MG63 (cell line): ENCODE results near the gene NCKAP5L. TPM values are rescaled to one million over a fixed set of nuclear protein-coding genes. Genes with fewer than 3 reads are reported as not detected.

Source experiments
- DNase-seq: peaks from one replicate; pipeline ENCODE4 v3.0.0-alpha.2; 2020
- H3K27me3 ChIP-seq: fragments of 250-450 bp; sonication (Bioruptor Pico); 2 replicates; pipeline ENCODE4 v1.5.1; 2020; ENCODE audit warnings: mild to moderate bottlenecking, moderate library complexity
- H3K36me3 ChIP-seq: fragments of 250-450 bp; sonication (Bioruptor Pico); 2 replicates; pipeline ENCODE4 v1.5.1; 2020; ENCODE audit warnings: mild to moderate bottlenecking, moderate library complexity
- H3K4me3 ChIP-seq: fragments of 250-450 bp; sonication (Bioruptor Pico); 2 replicates; pipeline ENCODE4 v1.5.1; 2020; ENCODE audit warnings: mild to moderate bottlenecking, moderate library complexity
- H3K9me3 ChIP-seq: fragments of 250-450 bp; sonication (Bioruptor Pico); 2 replicates; pipeline ENCODE4 v1.5.1; 2020; ENCODE audit warnings: mild to moderate bottlenecking, moderate library complexity
- total RNA-seq: library from RNA; depleted of rRNA; stranded (reverse); fragments of >200 nt; shearing (Covaris generic); gene quantifications from 2 replicates; pipeline ENCODE4 v1.2.3, GENCODE V29; 2014; ENCODE audit warnings: low replicate concordance

NCKAP5L gene
- total RNA-seq, 1 experiment from 2014 or later, result 8.8 TPM

- H3K27me3 ChIP-seq, result no peaks in the 10 kb centered on the region
- no peak overlapping the region for H3K4me3 ChIP-seq
- no peaks in the 10 kb centered on the region for H3K9me3 ChIP-seq
- H3K36me3 ChIP-seq, result peaks cover 6% of the 10 kb centered on the region
- no peak for DNase-seq
Measured at GRCh38 chr12:49811961-49812401, 16.2 kb downstream of the NCKAP5L start.

- H3K9me3 ChIP-seq, result no peaks in the 10 kb centered on the region
- no peak for DNase-seq
- H3K4me3 ChIP-seq, result no peak overlapping the region
- no peaks in the 10 kb centered on the region for H3K27me3 ChIP-seq
- peaks cover 6% of the 10 kb centered on the region for H3K36me3 ChIP-seq
Measured at GRCh38 chr12:49811136-49811535, 17.1 kb downstream of the NCKAP5L start.

- H3K27me3 ChIP-seq, result no peaks in the 10 kb centered on the region
- H3K4me3 ChIP-seq, result no peak overlapping the region
- DNase-seq, result no peak
- H3K9me3 ChIP-seq, result no peaks in the 10 kb centered on the region
- peaks cover 5% of the 10 kb centered on the region for H3K36me3 ChIP-seq
Measured at GRCh38 chr12:49809906-49810389, 18.3 kb downstream of the NCKAP5L start.

- Histone ChIP-seq H3K36me3 (0 out of 2 replicates have a peak, but pooled peaks cover under 1% of the 10 kb centered on the region), H3K27me3 (no peaks in the 10 kb centered on the region), H3K9me3 (no peaks in the 10 kb centered on the region), H3K4me3 (no peak overlapping the region)
- DNase-seq, result no peak
Measured at GRCh38 chr12:49809381-49809905, 18.8 kb downstream of the NCKAP5L start.

GRCh38 chr12:49808686-49809380, 19.4 kb downstream of the NCKAP5L start:
- H3K4me3 ChIP-seq, result no peak overlapping the region
- DNase-seq, result no peak
- no peaks in the 10 kb centered on the region for H3K9me3 ChIP-seq
- H3K36me3 ChIP-seq, result no peaks in the 10 kb centered on the region; the same call in 1 of the 2 replicates
- H3K27me3 ChIP-seq, result no peaks in the 10 kb centered on the region

- Histone ChIP-seq H3K36me3 (no peaks in the 10 kb centered on the region; the same call in 1 of the 2 replicates), H3K27me3 (no peaks in the 10 kb centered on the region), H3K9me3 (no peaks in the 10 kb centered on the region), H3K4me3 (no peak overlapping the region)
- DNase-seq, result no peak
Measured at GRCh38 chr12:49807991-49808580, 20.1 kb downstream of the NCKAP5L start.

- no peaks in the 10 kb centered on the region; the same call in 1 of the 2 replicates for H3K36me3 ChIP-seq
- no peaks in the 10 kb centered on the region for H3K27me3 ChIP-seq
Measured at GRCh38 chr12:49806877-49807276, 21.3 kb downstream of the NCKAP5L start.

GRCh38 chr12:49806321-49806813, 21.8 kb downstream of the NCKAP5L start:
- no peaks in the 10 kb centered on the region for H3K9me3 ChIP-seq
- no peaks in the 10 kb centered on the region for H3K27me3 ChIP-seq
- no peaks in the 10 kb centered on the region; the same call in 1 of the 2 replicates for H3K36me3 ChIP-seq
- H3K4me3 ChIP-seq, result no peak overlapping the region
- no peak for DNase-seq

More at GRCh38 chr12:49806877-49807276, 21.3 kb downstream of the NCKAP5L start:
- Histone ChIP-seq H3K9me3 (no peaks in the 10 kb centered on the region), H3K4me3 (no peak overlapping the region)
- DNase-seq, result no peak

GRCh38 chr12:49805409-49805808, 22.8 kb downstream of the NCKAP5L start:
- Histone ChIP-seq H3K4me3 (no peak overlapping the region), H3K36me3 (no peaks in the 10 kb centered on the region; the same call in 1 of the 2 replicates), H3K27me3 (no peaks in the 10 kb centered on the region), H3K9me3 (no peaks in the 10 kb centered on the region)
- DNase-seq, result no peak

GRCh38 chr12:49804821-49805220, 23.4 kb downstream of the NCKAP5L start:
- no peak for DNase-seq
- no peaks in the 10 kb centered on the region; the same call in 1 of the 2 replicates for H3K36me3 ChIP-seq
- no peaks in the 10 kb centered on the region for H3K27me3 ChIP-seq
- no peaks in the 10 kb centered on the region for H3K9me3 ChIP-seq
- no peak overlapping the region for H3K4me3 ChIP-seq

- Histone ChIP-seq H3K4me3 (no peak overlapping the region), H3K36me3 (no peaks in the 10 kb centered on the region; the same call in 1 of the 2 replicates), H3K9me3 (no peaks in the 10 kb centered on the region), H3K27me3 (no peaks in the 10 kb centered on the region)
- DNase-seq, result no peak
Measured at GRCh38 chr12:49803693-49804450, 24.3 kb downstream of the NCKAP5L start.

- peaks cover 3% of the 10 kb centered on the region; the same call in 1 of the 2 replicates for H3K36me3 ChIP-seq
- no peaks in the 10 kb centered on the region for H3K9me3 ChIP-seq
- H3K27me3 ChIP-seq, result no peaks in the 10 kb centered on the region
- DNase-seq, result no peak
- H3K4me3 ChIP-seq, result no peak overlapping the region
Measured at GRCh38 chr12:49801141-49802063, 26.8 kb downstream of the NCKAP5L start.

- H3K9me3 ChIP-seq, result no peaks in the 10 kb centered on the region
- H3K36me3 ChIP-seq, result peaks cover 3% of the 10 kb centered on the region; the same call in 1 of the 2 replicates
- no peak overlapping the region for H3K4me3 ChIP-seq
- DNase-seq, result no peak
- H3K27me3 ChIP-seq, result no peaks in the 10 kb centered on the region
Measured at GRCh38 chr12:49800421-49801140, 27.6 kb downstream of the NCKAP5L start.

- peaks cover 3% of the 10 kb centered on the region; the same call in 1 of the 2 replicates for H3K36me3 ChIP-seq
Measured at GRCh38 chr12:49798934-49799333, 29.3 kb downstream of the NCKAP5L start.

GRCh38 chr12:49798248-49798647, 30.0 kb downstream of the NCKAP5L start:
- no peak overlapping the region for H3K4me3 ChIP-seq
- no peaks in the 10 kb centered on the region for H3K27me3 ChIP-seq
- no peak for DNase-seq
- H3K9me3 ChIP-seq, result no peaks in the 10 kb centered on the region
- peaks cover 3% of the 10 kb centered on the region; the same call in 1 of the 2 replicates for H3K36me3 ChIP-seq

More at GRCh38 chr12:49798934-49799333, 29.3 kb downstream of the NCKAP5L start:
- no peaks in the 10 kb centered on the region for H3K9me3 ChIP-seq
- no peak overlapping the region for H3K4me3 ChIP-seq
- no peaks in the 10 kb centered on the region for H3K27me3 ChIP-seq
- no peak for DNase-seq
